SK-N-SH (cell line): ENCODE measurements around the gene ANXA1. TPM values are rescaled to one million over a fixed set of nuclear protein-coding genes. Genes with fewer than 3 reads are reported as not detected.
A peak's percentile ranks its signal among the peaks of the same experiment; 100 is the strongest.

ENCODE experiments used
- CTCF ChIA-PET: fragments of 300-600, 350-600 bp; formaldehyde crosslinking; extraction: SDS; loops from one replicate; lab custom pipeline; 2021; lab: Yijun Ruan, JAX
- POLR2A ChIA-PET: fragments of 350-600 bp; sonication (Branson Sonifier 250); formaldehyde crosslinking; extraction: SDS; loops from one replicate; lab custom pipeline; 2020; ENCODE audit warnings: antibody characterized with exemption, inconsistent platforms; lab: Yijun Ruan, JAX
- DNase-seq: peaks from one replicate; pipeline ENCODE4 v3.0.0; 2012
- H2AFZ ChIP-seq: fragments of 200-600 bp; sonication (generic); 2 replicates; pipeline ENCODE4 v1.8.1; 2016; ENCODE audit warnings: antibody characterized with exemption, mild to moderate bottlenecking, low read depth
- H3F3A ChIP-seq: fragments of 200-600 bp; sonication (generic); replicated peaks from 2 replicates; pipeline ENCODE3; 2016; ENCODE audit warnings: antibody characterized with exemption, mild to moderate bottlenecking; ENCODE audit not compliant: insufficient read depth
- H3K27ac ChIP-seq, 2 experiments: fragments of 200-500 bp in 1 of 2; fragments of 200-600 bp in 1 of 2; sonication (Bioruptor generic) in 1 of 2; sonication (generic), shearing (Covaris generic) in 1 of 2; 2 replicates each; pipeline versions ENCODE4 v1.5.1 to v1.6.1; 2014 to 2016; ENCODE audit warnings: low read depth in 2 of 2, inconsistent platforms in 1 of 2, low read length in 1 of 2, mild to moderate bottlenecking in 1 of 2, mixed read lengths in 1 of 2
- H3K27me3 ChIP-seq: fragments of 200-600 bp; sonication (generic), shearing (Covaris generic); 2 replicates; pipeline ENCODE4 v1.6.1; 2016; ENCODE audit warnings: mixed run types; ENCODE audit not compliant: insufficient read depth
- H3K36me3 ChIP-seq, 2 experiments: fragments of 200-500 bp in 1 of 2; fragments of 200-600 bp in 1 of 2; sonication (Bioruptor generic) in 1 of 2; sonication (generic) in 1 of 2; replicated peaks in 1 of 2; 2 replicates each; pipeline versions ENCODE3 to v1.5.1; 2014 to 2016; ENCODE audit warnings: low read length in 1 of 2, mild to moderate bottlenecking in 1 of 2; ENCODE audit not compliant: insufficient read depth in 2 of 2, control insufficient read depth in 1 of 2
- H3K4me1 ChIP-seq, 2 experiments: fragments of 200-500 bp in 1 of 2; fragments of 200-600 bp in 1 of 2; sonication (Bioruptor generic) in 1 of 2; sonication (generic), shearing (Covaris generic) in 1 of 2; 2 replicates each; pipeline versions ENCODE4 v1.5.1 to v1.6.1; 2014 to 2016; ENCODE audit warnings: low read depth in 1 of 2, low read length in 1 of 2, mixed run types in 1 of 2; ENCODE audit not compliant: insufficient read depth in 2 of 2, control insufficient read depth in 1 of 2
- H3K4me2 ChIP-seq: fragments of 200-600 bp; sonication (generic), shearing (Covaris generic); 2 replicates; pipeline ENCODE4 v1.6.1; 2017; ENCODE audit warnings: mixed run types
- H3K4me3 ChIP-seq, 2 experiments: fragments of 200-500 bp in 1 of 2; fragments of 200-600 bp in 1 of 2; sonication (Bioruptor generic) in 1 of 2; sonication (generic), shearing (Covaris generic) in 1 of 2; 2 replicates each; pipeline versions ENCODE4 v1.5.1 to v1.8.1; 2014 to 2016; ENCODE audit warnings: low read depth in 2 of 2, inconsistent platforms in 1 of 2, low read length in 1 of 2, mild to moderate bottlenecking in 1 of 2, mixed read lengths in 1 of 2, moderate library complexity in 1 of 2
- H3K79me2 ChIP-seq: fragments of 200-600 bp; sonication (generic); 2 replicates; pipeline ENCODE4 v1.8.1; 2017; ENCODE audit warnings: mild to moderate bottlenecking; ENCODE audit not compliant: insufficient read depth
- H3K9ac ChIP-seq: fragments of 200-600 bp; sonication (generic); 2 replicates; pipeline ENCODE4 v1.6.1; 2017; ENCODE audit warnings: mixed run types
- H3K9me2 ChIP-seq: fragments of 200-600 bp; sonication (generic); 2 replicates; pipeline ENCODE4 v1.6.1; 2017; ENCODE audit warnings: mixed run types
- H3K9me3 ChIP-seq: fragments of 200-600 bp; sonication (generic); 2 replicates; pipeline ENCODE4 v1.6.1; 2017; ENCODE audit warnings: mixed run types, mild to moderate bottlenecking, moderate library complexity
- H4K20me1 ChIP-seq: fragments of 200-600 bp; sonication (generic); 2 replicates; pipeline ENCODE4 v1.6.1; 2017; ENCODE audit warnings: mild to moderate bottlenecking, mixed run types; ENCODE audit not compliant: insufficient read depth
- CHD2 ChIP-seq: fragments of 150-350 bp; IDR thresholded peaks from 2 replicates; pipeline ENCODE4 v1.6.1; 2018; ENCODE audit warnings: low read length; ENCODE audit not compliant: partially characterized antibody
- EP300 ChIP-seq, 2 experiments: IDR thresholded peaks; 2 replicates each; pipeline versions ENCODE4 v1.4.0 to v1.6.1; 2012; ENCODE audit warnings: borderline replicate concordance in 1 of 2, low read depth in 1 of 2, low read length in 1 of 2
- FOSL2 ChIP-seq: IDR thresholded peaks from 2 replicates; pipeline ENCODE4 v1.4.0; 2012; ENCODE audit warnings: low read depth, mild to moderate bottlenecking, moderate library complexity, borderline replicate concordance
- FOXJ3 ChIP-seq: sonication (generic); formaldehyde crosslinking; IDR thresholded peaks from 2 replicates; pipeline ENCODE4 v1.5.1; 2020; ENCODE audit warnings: mild to moderate bottlenecking, missing genetic modification reagents
- IRF3 ChIP-seq: fragments of 150-350 bp; IDR thresholded peaks from 2 replicates; pipeline ENCODE4 v1.6.1; 2016; ENCODE audit warnings: mild to moderate bottlenecking, low read depth, low read length
- MAX ChIP-seq: IDR thresholded peaks from 2 replicates; pipeline ENCODE4 v1.4.0; 2012; ENCODE audit warnings: low read depth
- MEF2A ChIP-seq: IDR thresholded peaks from 2 replicates; pipeline ENCODE4 v1.4.0; 2012; ENCODE audit warnings: low read depth, borderline replicate concordance
- MXI1 ChIP-seq: IDR thresholded peaks from 2 replicates; pipeline ENCODE4 v1.6.1; 2012; ENCODE audit warnings: mild to moderate bottlenecking, low read depth, low read length, improper control_type of control experiment
- NFIC ChIP-seq: IDR thresholded peaks from 2 replicates; pipeline ENCODE4 v1.4.0; 2012; ENCODE audit warnings: borderline replicate concordance
- PBX3 ChIP-seq: IDR thresholded peaks from 2 replicates; pipeline ENCODE4; 2012
- POLR2AphosphoS5 ChIP-seq: IDR thresholded peaks from 2 replicates; pipeline ENCODE4 v1.6.1; 2012; ENCODE audit warnings: low read depth, low read length
- RCOR1 ChIP-seq: fragments of 150-350 bp; IDR thresholded peaks from 2 replicates; pipeline ENCODE4 v1.6.1; 2017; ENCODE audit warnings: antibody characterized with exemption, low read length
- RXRA ChIP-seq: IDR thresholded peaks from 2 replicates; pipeline ENCODE4 v1.4.0; 2012; ENCODE audit warnings: low read depth, mild to moderate bottlenecking, borderline replicate concordance
- SIN3A ChIP-seq: IDR thresholded peaks from 2 replicates; pipeline ENCODE4 v1.6.1; 2012; ENCODE audit warnings: low read depth, mild to moderate bottlenecking, low read length, moderate library complexity, borderline replicate concordance
- SMC3 ChIP-seq: IDR thresholded peaks from 2 replicates; pipeline ENCODE4 v1.6.1; 2012; ENCODE audit warnings: low read depth, low read length, improper control_type of control experiment
- TCF12 ChIP-seq: IDR thresholded peaks from 2 replicates; pipeline ENCODE4 v1.4.0; 2012
- YY1 ChIP-seq: IDR thresholded peaks from 2 replicates; pipeline ENCODE4 v1.4.0; 2012; ENCODE audit warnings: low read depth, mild to moderate bottlenecking
- WGBS: methylation state at CpG from one replicate; pipeline ENCODE4 v1.1.6; 2017; ENCODE audit warnings: low lambda C conversion rate; 5-methylcytosine and 5-hydroxymethylcytosine counted together
- polyA plus RNA-seq, 3 experiments: library from polyadenylated mRNA; depleted of rRNA; stranded (reverse); fragments of >200 nt; gene quantifications; 2 replicates each; pipeline ENCODE4 v1.2.3, GENCODE V29; 2012
- TF ChIP-seq, protein P1 (sequence below): IDR thresholded peaks from 2 replicates; pipeline ENCODE4 v1.4.0; 2012; ENCODE audit warnings: low read depth, borderline replicate concordance

Gene ANXA1
- polyA plus RNA-seq, 1 of the 3 experiments (the other 2 are of a cell fraction), result 443 TPM

- H3K27me3 ChIP-seq, result no peaks in the 10 kb centered on the region
- H2AFZ ChIP-seq, result no peak overlapping the region; the same call in 1 of the 2 replicates
- H3K27ac ChIP-seq, result peak overlapping the region in 1 of 2 experiments; percentile 73; a peak in 2 of 4 replicates
- H4K20me1 ChIP-seq, result no peaks in the 10 kb centered on the region
- ChIA-PET POLR2A (no interaction called here), CTCF (interaction anchor here (1.2 kb wide), 1 partner anchor 11 kb away, joined by 3 read pairs; no protein-coding TSS in a partner anchor)
- H3K9me3 ChIP-seq, result no peaks in the 10 kb centered on the region
- H3F3A ChIP-seq, result peaks cover 39% of the 10 kb centered on the region
- no peak overlapping the region for H3K4me3 ChIP-seq
- H3K79me2 ChIP-seq, result no peaks in the 10 kb centered on the region
- H3K4me1 ChIP-seq, result peaks cover 0 to 29% of the 10 kb centered on the region in 2 experiments; a peak in 2 of 4 replicates
- no peaks in the 10 kb centered on the region for H3K9me2 ChIP-seq
- peak overlapping the region; percentile 9; the same call in 1 of the 2 replicates for H3K9ac ChIP-seq
- no peak overlapping the region for H3K4me2 ChIP-seq
- no peaks in the 10 kb centered on the region for H3K36me3 ChIP-seq
- no peak for TF ChIP-seq FOSL2
- TF ChIP-seq SIN3A, result no peak
- TF ChIP-seq MEF2A, result no peak
- TF ChIP-seq TCF12, result no peak
- TF ChIP-seq CHD2, result no peak
- no peak for TF ChIP-seq MAX
- TF ChIP-seq FOXJ3 (CRISPR knock-in tag), result no peak
- TF ChIP-seq RXRA, result no peak
- TF ChIP-seq SMC3, result no peak
- no peak for TF ChIP-seq PBX3
- TF ChIP-seq IRF3, result no peak
- TF ChIP-seq NFIC, result no peak
- TF ChIP-seq POLR2AphosphoS5, result no peak
- no peak for DNase-seq
Observed at GRCh38 chr9:73118286-73118685, 33.4 kb upstream of the ANXA1 start.

DNA sequence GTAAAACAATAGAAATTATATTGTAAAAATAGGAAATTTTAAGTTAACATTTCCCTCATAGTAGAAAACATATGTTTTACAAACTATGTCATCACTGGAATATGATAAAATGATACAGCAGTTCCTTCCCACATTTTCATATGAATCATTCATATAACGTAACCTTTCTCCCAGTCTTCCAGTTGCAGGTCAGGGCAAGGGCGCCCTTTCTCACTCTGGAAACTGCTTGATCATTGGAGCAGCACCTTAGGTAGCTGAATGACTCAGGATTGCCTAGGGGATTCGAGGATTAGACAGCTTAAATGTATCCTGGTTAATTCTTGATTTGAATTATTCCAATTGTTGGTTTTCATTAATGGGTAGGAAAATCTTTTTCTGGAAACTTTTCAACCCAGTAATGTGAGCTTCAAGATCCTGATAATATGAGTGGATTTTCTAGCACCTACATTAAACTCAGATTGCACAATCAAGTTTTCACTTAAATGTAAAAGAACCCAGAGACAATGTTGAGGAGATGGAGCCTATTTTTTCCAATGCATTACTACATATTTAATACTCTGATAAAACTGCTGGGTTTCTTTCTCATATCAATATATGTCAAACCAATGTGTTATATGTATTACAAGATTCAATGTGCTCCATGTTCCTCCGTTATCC is 32.6 kb upstream of the ANXA1 start:
- no peak for DNase-seq
- Histone ChIP-seq H3K4me1 (peaks cover 0 to 29% of the 10 kb centered on the region in 2 experiments; a peak in 2 of 4 replicates), H3K9ac (peak overlapping the region; percentile 23; the same call in 1 of the 2 replicates), H2AFZ (no peak overlapping the region; the same call in 1 of the 2 replicates), H3K4me2 (peak overlapping the region; percentile 13), H4K20me1 (no peaks in the 10 kb centered on the region), H3F3A (peaks cover 39% of the 10 kb centered on the region), H3K9me2 (no peaks in the 10 kb centered on the region), H3K4me3 (no peak overlapping the region), H3K36me3 (no peaks in the 10 kb centered on the region), H3K27me3 (no peaks in the 10 kb centered on the region), H3K27ac (peak overlapping the region in 1 of 2 experiments; percentile 73; a peak in 2 of 4 replicates), H3K79me2 (no peaks in the 10 kb centered on the region), H3K9me3 (no peaks in the 10 kb centered on the region)
- 26% methylated on average over 4 of the region's 4 CpGs for WGBS
- POLR2A ChIA-PET, result no interaction called here
- CTCF ChIA-PET, result interaction anchor here (1.2 kb wide), 1 partner anchor 12 kb away, joined by 3 read pairs; no protein-coding TSS in a partner anchor
- peak in 1 of 2 experiments; percentile 43; a peak in 1 of 4 replicates for TF ChIP-seq EP300 (IDR thresholded peaks at IDR 0.05; ENCODE audit: borderline replicate concordance in 1 of 2, low read depth in 1 of 2, low read length in 1 of 2)
- no peak for TF ChIP-seq MXI1
- no peak for TF ChIP-seq SMC3
- TF ChIP-seq PBX3, result peak; percentile 68
- TF ChIP-seq RCOR1, result no peak
- TF ChIP-seq FOSL2, result peak; percentile 69
- 0 out of 2 replicates have a peak, but pooled peaks have one; percentile 9 for TF ChIP-seq NFIC
- TF ChIP-seq YY1, result no peak
- no peak for TF ChIP-seq IRF3
- TF ChIP-seq POLR2AphosphoS5, result peak; percentile 22; the same call in 1 of the 2 replicates
- TF ChIP-seq, protein P1, sequence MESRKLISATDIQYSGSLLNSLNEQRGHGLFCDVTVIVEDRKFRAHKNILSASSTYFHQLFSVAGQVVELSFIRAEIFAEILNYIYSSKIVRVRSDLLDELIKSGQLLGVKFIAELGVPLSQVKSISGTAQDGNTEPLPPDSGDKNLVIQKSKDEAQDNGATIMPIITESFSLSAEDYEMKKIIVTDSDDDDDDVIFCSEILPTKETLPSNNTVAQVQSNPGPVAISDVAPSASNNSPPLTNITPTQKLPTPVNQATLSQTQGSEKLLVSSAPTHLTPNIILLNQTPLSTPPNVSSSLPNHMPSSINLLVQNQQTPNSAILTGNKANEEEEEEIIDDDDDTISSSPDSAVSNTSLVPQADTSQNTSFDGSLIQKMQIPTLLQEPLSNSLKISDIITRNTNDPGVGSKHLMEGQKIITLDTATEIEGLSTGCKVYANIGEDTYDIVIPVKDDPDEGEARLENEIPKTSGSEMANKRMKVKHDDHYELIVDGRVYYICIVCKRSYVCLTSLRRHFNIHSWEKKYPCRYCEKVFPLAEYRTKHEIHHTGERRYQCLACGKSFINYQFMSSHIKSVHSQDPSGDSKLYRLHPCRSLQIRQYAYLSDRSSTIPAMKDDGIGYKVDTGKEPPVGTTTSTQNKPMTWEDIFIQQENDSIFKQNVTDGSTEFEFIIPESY, result no peak
